HepG2 (cell line): Measurements from ENCODE around the gene MFSD12. TPM values are rescaled to one million over a fixed set of nuclear protein-coding genes. Genes with fewer than 3 reads are reported as not detected.

ENCODE experiments used
- BRCA1 ChIP-seq: sonication (generic); formaldehyde crosslinking; IDR thresholded peaks from 2 replicates; pipeline ENCODE4 v1.4.0; 2020; ENCODE audit warnings: missing genetic modification reagents
- CC2D1A ChIP-seq: sonication (generic); formaldehyde crosslinking; IDR thresholded peaks from 2 replicates; pipeline ENCODE4 v1.8.1; 2023; ENCODE audit warnings: mild to moderate bottlenecking, missing genetic modification reagents
- DPF2 ChIP-seq: sonication (generic); formaldehyde crosslinking; IDR thresholded peaks from 2 replicates; pipeline ENCODE4 v1.4.0; 2020; ENCODE audit warnings: mild to moderate bottlenecking, low read depth, missing genetic modification reagents, borderline replicate concordance
- ESRRA ChIP-seq: sonication (generic); formaldehyde crosslinking; IDR thresholded peaks from 2 replicates; pipeline ENCODE4 v1.5.1; 2020; ENCODE audit warnings: mild to moderate bottlenecking, low read depth, missing genetic modification reagents
- GTF2F1 ChIP-seq: fragments of 150-350 bp; IDR thresholded peaks from 2 replicates; pipeline ENCODE4 v1.6.1; 2014; ENCODE audit warnings: low read length
- HIVEP1 ChIP-seq: sonication (generic); formaldehyde crosslinking; IDR thresholded peaks from 2 replicates; pipeline ENCODE4 v1.4.0; 2020; ENCODE audit warnings: mild to moderate bottlenecking, missing genetic modification reagents
- HMGXB4 ChIP-seq, 2 experiments: sonication (generic) in 1 of 2; formaldehyde crosslinking in 1 of 2; IDR thresholded peaks; 2 replicates each; pipeline versions ENCODE4 v1.4.0 to v1.6.1; 2018 to 2020; ENCODE audit warnings: missing genetic modification reagents in 2 of 2, borderline replicate concordance in 1 of 2, low read depth in 1 of 2, mild to moderate bottlenecking in 1 of 2, missing biosample characterization in 1 of 2
- HOMEZ ChIP-seq: IDR thresholded peaks from 2 replicates; pipeline ENCODE4 v1.6.1; 2016; ENCODE audit warnings: low read depth
- HOXA7 ChIP-seq: sonication (generic); formaldehyde crosslinking; IDR thresholded peaks from 2 replicates; pipeline ENCODE4 v1.8.1; 2022; ENCODE audit warnings: mild to moderate bottlenecking, missing genetic modification reagents, moderate library complexity
- MIER3 ChIP-seq: IDR thresholded peaks from 2 replicates; pipeline ENCODE4 v1.6.1; 2016; ENCODE audit warnings: missing compliant biosample characterization, borderline replicate concordance
- PCBP2 ChIP-seq: fragments of 200-400 bp; formaldehyde crosslinking; optimal IDR thresholded peaks from 2 replicates; pipeline ENCODE3; 2018; ENCODE audit warnings: low read length, low read depth; ENCODE audit not compliant: poor library complexity, severe bottlenecking
- SALL1 ChIP-seq: sonication (generic); formaldehyde crosslinking; IDR thresholded peaks from 2 replicates; pipeline ENCODE4 v1.8.0; 2022; ENCODE audit warnings: mild to moderate bottlenecking, missing genetic modification reagents
- SOX13 ChIP-seq, 3 experiments: fragments of 450-650 bp in 1 of 3; sonication (generic) in 1 of 3; formaldehyde crosslinking in 1 of 3; IDR thresholded peaks in 2 of 3; conservative IDR thresholded peaks in 1 of 3; 2 replicates each; pipeline versions ENCODE4 v1.5.0 to v1.6.1; 2016 to 2020; ENCODE audit warnings: antibody characterized with exemption in 1 of 3, mild to moderate bottlenecking in 1 of 3, missing compliant biosample characterization in 1 of 3, missing genetic modification reagents in 1 of 3, moderate library complexity in 1 of 3
- ZNF101 ChIP-seq: sonication (generic); formaldehyde crosslinking; IDR thresholded peaks from 2 replicates; pipeline ENCODE4 v1.4.0; 2020; ENCODE audit warnings: mild to moderate bottlenecking, low read depth, missing genetic modification reagents, borderline replicate concordance
- ZNF3 ChIP-seq: IDR thresholded peaks from 2 replicates; pipeline ENCODE4 v1.7.0; 2017; ENCODE audit warnings: inconsistent platforms
- ZNF383 ChIP-seq: sonication (generic); formaldehyde crosslinking; IDR thresholded peaks from 2 replicates; pipeline ENCODE4 v1.4.0; 2020; ENCODE audit warnings: missing genetic modification reagents, mild to moderate bottlenecking, borderline replicate concordance
- ZNF720 ChIP-seq: sonication (generic); formaldehyde crosslinking; IDR thresholded peaks from 2 replicates; pipeline ENCODE4 v1.4.0; 2020; ENCODE audit warnings: missing genetic modification reagents
- ZNF776 ChIP-seq: sonication (generic); formaldehyde crosslinking; IDR thresholded peaks from 2 replicates; pipeline ENCODE4 v1.4.0; 2020; ENCODE audit warnings: mild to moderate bottlenecking, missing genetic modification reagents
- polyA plus RNA-seq, 8 experiments: library from polyadenylated mRNA; depleted of rRNA in 3 of 8; stranded (reverse) in 7 of 8; unstranded in 1 of 8; fragments of >200 nt; fragmentation: Illumina TruSeq in 4 of 8; extraction: Trizol in 4 of 8; gene quantifications; 2 replicates each; pipeline versions ENCODE4 v1.2.1 to v1.2.3, GENCODE V29; 2011 to 2016; ENCODE audit warnings: low read depth in 4 of 8, missing spikeins in 1 of 8, mixed read lengths in 1 of 8; ENCODE audit not compliant: insufficient read depth in 1 of 8
- total RNA-seq, 5 experiments: library from RNA; depleted of rRNA; stranded (reverse); fragments of >200 nt; fragmentation: Illumina TruSeq; extraction: Trizol; gene quantifications; 2 replicates each; pipeline ENCODE4 v1.2.3, GENCODE V29; 2016; ENCODE audit warnings: low read depth in 1 of 5
- TF ChIP-seq, protein P1 (sequence below): sonication (generic); formaldehyde crosslinking; IDR thresholded peaks from 2 replicates; pipeline ENCODE4 v1.4.0; 2020; ENCODE audit warnings: missing genetic modification reagents
- TF ChIP-seq, protein P2 (sequence below): sonication (generic); formaldehyde crosslinking; IDR thresholded peaks from 2 replicates; pipeline ENCODE4 v1.5.0; 2020; ENCODE audit warnings: mild to moderate bottlenecking, missing genetic modification reagents

MFSD12 gene
- total and polyA plus RNA-seq, 2 of the 13 experiments (the other 11 are each of a cell fraction or from before 2014, with no cell fraction given), result 27.2 to 29.1 TPM

GRCh38 chr19:3500429-3501101, 56.8 kb downstream of the MFSD12 start, which contains the start of gene DOHH (continued):
- TF ChIP-seq, protein P1, sequence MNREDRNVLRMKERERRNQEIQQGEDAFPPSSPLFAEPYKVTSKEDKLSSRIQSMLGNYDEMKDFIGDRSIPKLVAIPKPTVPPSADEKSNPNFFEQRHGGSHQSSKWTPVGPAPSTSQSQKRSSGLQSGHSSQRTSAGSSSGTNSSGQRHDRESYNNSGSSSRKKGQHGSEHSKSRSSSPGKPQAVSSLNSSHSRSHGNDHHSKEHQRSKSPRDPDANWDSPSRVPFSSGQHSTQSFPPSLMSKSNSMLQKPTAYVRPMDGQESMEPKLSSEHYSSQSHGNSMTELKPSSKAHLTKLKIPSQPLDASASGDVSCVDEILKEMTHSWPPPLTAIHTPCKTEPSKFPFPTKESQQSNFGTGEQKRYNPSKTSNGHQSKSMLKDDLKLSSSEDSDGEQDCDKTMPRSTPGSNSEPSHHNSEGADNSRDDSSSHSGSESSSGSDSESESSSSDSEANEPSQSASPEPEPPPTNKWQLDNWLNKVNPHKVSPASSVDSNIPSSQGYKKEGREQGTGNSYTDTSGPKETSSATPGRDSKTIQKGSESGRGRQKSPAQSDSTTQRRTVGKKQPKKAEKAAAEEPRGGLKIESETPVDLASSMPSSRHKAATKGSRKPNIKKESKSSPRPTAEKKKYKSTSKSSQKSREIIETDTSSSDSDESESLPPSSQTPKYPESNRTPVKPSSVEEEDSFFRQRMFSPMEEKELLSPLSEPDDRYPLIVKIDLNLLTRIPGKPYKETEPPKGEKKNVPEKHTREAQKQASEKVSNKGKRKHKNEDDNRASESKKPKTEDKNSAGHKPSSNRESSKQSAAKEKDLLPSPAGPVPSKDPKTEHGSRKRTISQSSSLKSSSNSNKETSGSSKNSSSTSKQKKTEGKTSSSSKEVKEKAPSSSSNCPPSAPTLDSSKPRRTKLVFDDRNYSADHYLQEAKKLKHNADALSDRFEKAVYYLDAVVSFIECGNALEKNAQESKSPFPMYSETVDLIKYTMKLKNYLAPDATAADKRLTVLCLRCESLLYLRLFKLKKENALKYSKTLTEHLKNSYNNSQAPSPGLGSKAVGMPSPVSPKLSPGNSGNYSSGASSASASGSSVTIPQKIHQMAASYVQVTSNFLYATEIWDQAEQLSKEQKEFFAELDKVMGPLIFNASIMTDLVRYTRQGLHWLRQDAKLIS, result no peak
- no peak for TF ChIP-seq HOXA7 (CRISPR knock-in tag)
- TF ChIP-seq DPF2 (CRISPR knock-in tag), result no peak
- TF ChIP-seq ZNF383 (CRISPR knock-in tag), result no peak
- TF ChIP-seq, protein P2, sequence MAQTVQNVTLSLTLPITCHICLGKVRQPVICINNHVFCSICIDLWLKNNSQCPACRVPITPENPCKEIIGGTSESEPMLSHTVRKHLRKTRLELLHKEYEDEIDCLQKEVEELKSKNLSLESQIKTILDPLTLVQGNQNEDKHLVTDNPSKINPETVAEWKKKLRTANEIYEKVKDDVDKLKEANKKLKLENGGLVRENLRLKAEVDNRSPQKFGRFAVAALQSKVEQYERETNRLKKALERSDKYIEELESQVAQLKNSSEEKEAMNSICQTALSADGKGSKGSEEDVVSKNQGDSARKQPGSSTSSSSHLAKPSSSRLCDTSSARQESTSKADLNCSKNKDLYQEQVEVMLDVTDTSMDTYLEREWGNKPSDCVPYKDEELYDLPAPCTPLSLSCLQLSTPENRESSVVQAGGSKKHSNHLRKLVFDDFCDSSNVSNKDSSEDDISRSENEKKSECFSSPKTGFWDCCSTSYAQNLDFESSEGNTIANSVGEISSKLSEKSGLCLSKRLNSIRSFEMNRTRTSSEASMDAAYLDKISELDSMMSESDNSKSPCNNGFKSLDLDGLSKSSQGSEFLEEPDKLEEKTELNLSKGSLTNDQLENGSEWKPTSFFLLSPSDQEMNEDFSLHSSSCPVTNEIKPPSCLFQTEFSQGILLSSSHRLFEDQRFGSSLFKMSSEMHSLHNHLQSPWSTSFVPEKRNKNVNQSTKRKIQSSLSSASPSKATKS (CRISPR knock-in tag), result no peak
- TF ChIP-seq CC2D1A, result peak; percentile 74; the same call in 1 of the 2 replicates
- TF ChIP-seq MIER3 (CRISPR knock-in tag), result peak; percentile 72; the same call in 1 of the 2 replicates
- peak; percentile 84; the same call in 1 of the 2 replicates for TF ChIP-seq HIVEP1
- peak; percentile 60; the same call in 1 of the 2 replicates for TF ChIP-seq ESRRA (CRISPR knock-in tag)
- peak; percentile 96 for TF ChIP-seq ZNF101 (CRISPR knock-in tag)
- no peak for TF ChIP-seq BRCA1 (CRISPR knock-in tag)
- no peak for TF ChIP-seq HOMEZ (CRISPR knock-in tag)
- peak; percentile 90 for TF ChIP-seq SALL1 (CRISPR knock-in tag)
- peak; percentile 67; the same call in 1 of the 2 replicates for TF ChIP-seq ZNF776 (CRISPR knock-in tag)
- TF ChIP-seq SOX13 (IDR thresholded peaks at IDR 0.05), result no peak
- no peak for TF ChIP-seq SOX13 (CRISPR knock-in tag; conservative IDR thresholded peaks at IDR 0.05 in 1 of 2, IDR thresholded peaks at IDR 0.05 in 1 of 2)
- TF ChIP-seq HMGXB4 (CRISPR knock-in tag; IDR thresholded peaks at IDR 0.05; ENCODE audit: borderline replicate concordance in 1 of 2, low read depth in 1 of 2), result peak; percentile 77 to 89
- TF ChIP-seq ZNF3 (CRISPR knock-in tag), result no peak
- TF ChIP-seq PCBP2, result no peak
- no peak for TF ChIP-seq GTF2F1
- TF ChIP-seq ZNF720 (CRISPR knock-in tag), result no peak
